Activated naive CD4-positive, alpha-beta T cell (primary cell): ENCODE measurements around the gene PPP1R11.
A peak's percentile ranks its signal among the peaks of the same experiment; 100 is the strongest.
"Not testable (repeated sequence)": the region's sequence is repeated elsewhere in the genome, so short reads cannot be mapped to it uniquely, and the experiment has no call there.

Experiments used
- DNase-seq, 4 experiments: peaks; one replicate each; lab custom pipeline; 2025; lab: John Stamatoyannopoulos, UW

PPP1R11 gene, protein sequence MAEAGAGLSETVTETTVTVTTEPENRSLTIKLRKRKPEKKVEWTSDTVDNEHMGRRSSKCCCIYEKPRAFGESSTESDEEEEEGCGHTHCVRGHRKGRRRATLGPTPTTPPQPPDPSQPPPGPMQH

DNA sequence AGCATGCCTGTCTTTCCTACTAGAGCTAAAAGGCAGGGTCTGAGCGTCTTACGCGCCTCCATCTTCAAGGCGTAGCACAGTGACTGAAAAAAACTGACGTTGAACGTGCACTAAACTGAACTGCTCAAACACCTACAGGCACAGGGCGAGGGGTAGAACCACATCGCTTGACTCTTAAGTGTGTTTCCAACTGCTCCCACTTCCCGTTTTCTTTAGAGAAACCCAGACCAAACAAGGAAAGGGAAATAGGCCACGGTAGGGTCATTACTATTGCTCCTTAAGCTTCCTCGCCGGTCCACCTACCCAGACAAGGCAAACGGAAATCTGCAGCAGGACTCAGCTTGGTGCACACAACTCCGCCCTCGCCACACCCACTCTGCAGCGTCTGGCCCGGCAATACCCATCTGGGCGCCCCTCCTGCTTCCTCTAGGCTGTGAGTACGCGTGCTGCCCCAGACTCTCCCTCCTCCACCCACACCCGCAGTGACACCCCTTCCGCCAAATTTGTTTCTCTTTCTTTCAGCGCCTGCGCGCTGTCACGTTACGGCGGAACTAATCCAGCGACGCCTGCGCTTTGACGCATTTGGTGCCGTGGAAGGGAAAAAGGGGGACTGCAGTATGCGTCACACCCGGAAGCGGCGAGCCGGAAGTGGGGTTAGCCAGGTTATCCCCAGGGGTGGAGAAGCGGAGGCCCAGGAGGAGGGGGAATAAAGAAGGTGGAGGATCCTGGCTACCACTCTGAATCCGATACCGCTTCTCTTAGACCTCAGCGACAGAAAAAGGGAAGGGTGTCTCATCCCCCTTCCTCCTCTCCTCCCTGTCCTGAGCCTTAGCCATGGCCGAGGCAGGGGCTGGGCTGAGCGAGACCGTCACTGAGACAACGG lies at the start of gene PPP1R11:
Gene PPP1R11 (plus strand): TSS at position 622 of the 883 bp plus-strand sequence. CDS start 213 bp downstream, at position 835.
- peak; percentile 93 to 97 (median 95) for DNase-seq

DNA sequence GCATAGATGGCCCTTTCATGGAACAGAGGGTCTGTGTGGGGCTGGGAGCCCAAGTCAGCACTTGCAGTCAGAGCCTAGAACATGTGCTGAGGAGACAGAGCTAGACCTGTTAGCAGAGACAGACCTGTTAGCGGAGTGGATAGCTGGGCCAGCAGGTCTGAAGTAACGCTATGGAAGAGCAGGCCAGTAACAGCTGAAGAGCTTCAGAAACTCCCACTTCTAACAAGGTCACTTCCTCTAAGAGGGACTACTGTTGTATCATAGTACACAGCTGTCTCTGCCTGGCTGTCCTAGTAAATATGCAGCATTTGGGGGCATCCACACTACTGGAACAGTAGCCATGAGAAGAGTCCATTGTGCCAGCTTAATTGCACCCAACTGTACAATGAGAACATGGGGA lies 47.2 kb upstream of the PPP1R11 start:
- no peak for DNase-seq

DNA sequence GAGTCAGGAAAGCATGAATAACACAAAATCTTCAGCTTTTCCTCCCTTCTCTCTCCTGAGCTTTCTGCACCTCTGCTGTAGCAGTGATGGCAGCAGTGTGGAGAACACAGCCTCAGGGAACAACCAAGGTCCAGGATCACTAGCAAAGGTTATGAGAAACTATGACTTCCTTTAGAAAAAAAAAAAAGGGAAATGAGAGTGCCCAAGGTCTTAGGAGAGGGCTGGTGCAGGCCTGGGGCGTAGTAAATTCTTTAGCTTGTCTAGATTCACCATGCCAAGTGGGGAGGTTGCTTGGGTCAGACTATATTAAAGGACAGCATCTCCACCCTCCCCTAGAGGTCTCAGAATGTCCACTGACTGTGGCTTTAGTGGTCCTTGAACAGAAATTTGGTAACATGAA lies 46.4 kb upstream of the PPP1R11 start:
- DNase-seq, result no peak

GRCh38 chr6:30022189-30022588 lies 44.8 kb upstream of the PPP1R11 start:
- no peak for DNase-seq

GRCh38 chr6:30022712-30023111 lies 44.3 kb upstream of the PPP1R11 start:
- DNase-seq, result not testable (repeated sequence)

DNA sequence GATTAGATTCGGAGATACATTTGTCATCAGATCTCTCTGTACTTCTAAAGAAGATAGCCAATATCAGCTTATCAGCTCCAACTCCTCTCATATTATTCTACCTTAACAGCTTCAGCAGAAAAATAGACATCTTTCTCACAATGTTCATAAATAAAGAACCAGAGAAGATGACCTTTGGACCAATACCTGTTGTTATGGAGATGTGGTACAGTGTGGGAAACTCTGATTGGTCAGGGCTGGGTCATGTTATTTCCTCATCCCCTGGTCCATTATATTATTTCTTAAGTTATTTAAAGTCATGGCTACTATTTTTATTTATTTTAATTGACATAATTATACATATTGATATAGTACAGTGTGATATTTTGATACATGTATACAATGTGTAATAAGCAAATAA lies 41.8 kb upstream of the PPP1R11 start:
- no peak for DNase-seq

DNA sequence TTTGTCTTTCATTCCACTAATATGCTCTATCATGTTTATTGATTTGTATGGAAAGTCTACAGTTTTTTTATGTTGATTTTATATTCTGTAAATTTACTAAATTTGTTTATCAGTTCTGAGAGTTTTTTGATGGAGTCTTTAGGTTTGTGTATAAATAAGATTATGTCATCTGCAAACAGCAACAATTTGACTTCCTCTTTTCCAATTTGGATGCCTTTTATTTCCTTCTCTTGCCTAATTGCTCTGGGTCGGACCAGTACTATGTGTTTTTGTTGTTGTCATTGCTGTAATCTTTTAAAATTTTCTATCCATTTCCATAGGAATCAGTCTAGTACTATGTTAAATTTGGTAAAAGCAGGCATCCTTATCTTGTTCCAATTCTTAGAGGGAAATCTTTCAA lies 37.4 kb upstream of the PPP1R11 start:
- DNase-seq, result no peak

DNA sequence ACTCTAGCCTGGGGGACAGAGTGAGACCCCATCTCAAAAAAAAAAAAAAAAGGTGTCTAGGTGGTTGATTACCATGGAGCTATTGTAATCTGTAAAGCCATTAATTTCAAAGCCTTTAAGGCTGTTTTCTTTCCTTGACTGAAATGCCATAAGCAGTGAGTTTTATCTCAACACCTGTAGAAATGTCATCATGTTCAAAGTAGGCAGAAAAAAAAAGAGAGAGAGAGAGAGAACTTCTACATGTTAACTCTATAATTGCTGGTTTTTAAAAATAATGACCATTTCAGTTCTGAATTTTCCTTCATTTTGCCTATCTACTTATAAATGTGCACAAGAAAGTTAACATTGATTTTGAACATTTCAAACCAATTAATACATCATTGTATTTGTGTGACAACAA lies 35.6 kb upstream of the PPP1R11 start:
- no peak for DNase-seq

DNA sequence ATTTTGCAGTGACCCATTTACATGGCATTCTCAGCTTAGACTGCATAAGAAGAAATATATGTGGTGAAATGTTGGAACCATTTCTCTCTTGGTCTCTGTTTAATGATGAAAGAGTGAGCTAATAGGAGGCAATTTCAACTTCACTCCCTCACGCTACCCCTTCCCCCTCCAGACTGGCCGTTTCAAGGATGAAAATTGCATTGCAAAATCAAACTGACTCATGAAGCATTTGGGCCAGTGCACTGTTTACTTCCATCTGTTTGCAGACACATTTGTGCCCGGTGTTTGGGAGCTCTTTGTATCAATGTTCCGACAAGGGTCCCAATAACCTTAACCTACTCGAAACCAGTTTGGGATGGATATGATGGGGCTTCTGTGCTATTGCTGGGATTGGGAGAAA lies 33.6 kb upstream of the PPP1R11 start:
- DNase-seq, result not testable (repeated sequence)

- no peak for DNase-seq
Observed at GRCh38 chr6:30035784-30036183, 31.2 kb upstream of the PPP1R11 start.

- no peak for DNase-seq
Observed at GRCh38 chr6:30037182-30037788, 29.7 kb upstream of the PPP1R11 start.

DNA sequence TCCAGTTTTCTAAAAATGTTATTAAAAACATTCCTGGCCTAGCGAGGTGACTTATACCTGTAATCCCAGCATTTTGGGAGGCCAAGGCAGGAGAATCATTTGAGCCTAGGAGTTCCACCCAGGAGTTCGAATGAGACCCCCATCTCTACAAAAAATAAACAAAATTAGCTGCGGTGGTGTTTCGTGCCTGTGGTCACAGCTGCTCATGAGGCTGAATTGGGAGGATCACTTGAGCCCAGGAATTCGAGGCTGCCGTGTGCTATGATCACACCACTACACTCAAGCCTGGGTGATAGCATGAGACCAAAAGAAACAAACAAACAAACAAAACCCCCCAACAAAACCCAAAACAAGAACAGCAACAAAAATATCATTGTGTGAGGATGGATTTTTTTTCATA lies 25.8 kb upstream of the PPP1R11 start:
- no peak for DNase-seq

- DNase-seq, result no peak
Observed at GRCh38 chr6:30041821-30042220, 25.2 kb upstream of the PPP1R11 start.

- DNase-seq, result no peak
Observed at GRCh38 chr6:30042476-30042875, 24.5 kb upstream of the PPP1R11 start.

- DNase-seq, result no peak
Observed at GRCh38 chr6:30042914-30043313, 24.1 kb upstream of the PPP1R11 start.

DNA sequence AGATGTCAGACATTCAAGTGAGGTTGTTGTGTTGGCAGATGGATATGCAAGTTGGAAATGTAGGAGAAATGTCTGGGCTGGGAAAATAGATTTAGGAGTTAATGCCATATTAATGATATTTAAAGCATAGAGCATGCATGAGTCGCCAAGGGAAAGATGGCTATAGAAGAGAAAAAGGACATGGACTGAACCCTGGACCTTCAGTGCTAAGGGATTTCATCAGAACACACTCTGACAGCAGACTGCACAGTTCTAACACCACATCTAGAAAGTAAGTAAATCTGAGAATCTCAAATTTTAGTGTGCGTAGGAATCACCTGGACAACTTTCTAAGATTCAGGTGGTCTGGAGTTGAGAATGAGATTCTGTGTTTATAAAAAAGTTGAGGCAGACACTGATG lies 23.3 kb upstream of the PPP1R11 start:
- DNase-seq, result no peak

DNA sequence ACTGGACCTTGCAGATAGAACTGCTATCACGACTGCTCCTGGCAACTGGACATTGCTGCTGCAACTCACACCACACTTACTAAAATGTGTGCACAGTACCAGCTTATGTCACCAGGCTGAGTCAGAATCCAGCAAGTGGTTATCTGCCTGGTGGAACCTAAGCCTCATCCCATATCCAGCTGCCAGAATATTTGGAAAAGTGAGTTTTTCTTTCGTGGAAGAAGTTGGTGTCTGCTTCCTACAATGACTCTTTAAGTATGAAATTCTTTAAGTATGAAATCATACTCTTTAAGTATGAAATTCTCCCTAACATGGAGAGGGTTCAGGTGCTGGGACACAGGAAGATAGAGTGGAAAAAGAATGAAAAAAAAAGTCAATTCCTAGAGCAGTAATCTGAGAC lies 22.4 kb upstream of the PPP1R11 start:
- DNase-seq, result no peak

- no peak for DNase-seq
Observed at GRCh38 chr6:30047220-30047619, 19.8 kb upstream of the PPP1R11 start.

GRCh38 chr6:30053682-30054081 lies 13.3 kb upstream of the PPP1R11 start:
- no peak for DNase-seq

DNA sequence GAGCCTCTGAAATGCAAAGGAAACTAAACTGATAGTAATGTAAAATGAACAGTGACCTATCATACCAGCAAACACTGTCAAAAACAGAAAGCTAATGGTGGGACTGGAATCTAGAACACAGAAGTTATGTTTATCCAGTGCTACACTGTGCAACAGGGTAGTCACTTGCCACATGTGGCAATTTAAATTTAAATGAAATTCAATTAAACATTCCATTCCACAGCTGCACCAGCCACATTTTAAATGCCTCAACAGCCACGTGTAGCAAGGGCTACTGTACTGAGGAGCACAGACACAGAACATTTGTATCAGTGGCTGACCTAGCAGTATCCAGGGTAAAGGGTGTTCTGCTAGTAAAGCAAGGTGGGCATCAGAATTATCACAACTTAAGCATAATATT lies 11.5 kb upstream of the PPP1R11 start:
- no peak for DNase-seq

GRCh38 chr6:30060606-30061091 lies 6.3 kb upstream of the PPP1R11 start:
- DNase-seq, result peak in 1 of 4 experiments; percentile 6

DNA sequence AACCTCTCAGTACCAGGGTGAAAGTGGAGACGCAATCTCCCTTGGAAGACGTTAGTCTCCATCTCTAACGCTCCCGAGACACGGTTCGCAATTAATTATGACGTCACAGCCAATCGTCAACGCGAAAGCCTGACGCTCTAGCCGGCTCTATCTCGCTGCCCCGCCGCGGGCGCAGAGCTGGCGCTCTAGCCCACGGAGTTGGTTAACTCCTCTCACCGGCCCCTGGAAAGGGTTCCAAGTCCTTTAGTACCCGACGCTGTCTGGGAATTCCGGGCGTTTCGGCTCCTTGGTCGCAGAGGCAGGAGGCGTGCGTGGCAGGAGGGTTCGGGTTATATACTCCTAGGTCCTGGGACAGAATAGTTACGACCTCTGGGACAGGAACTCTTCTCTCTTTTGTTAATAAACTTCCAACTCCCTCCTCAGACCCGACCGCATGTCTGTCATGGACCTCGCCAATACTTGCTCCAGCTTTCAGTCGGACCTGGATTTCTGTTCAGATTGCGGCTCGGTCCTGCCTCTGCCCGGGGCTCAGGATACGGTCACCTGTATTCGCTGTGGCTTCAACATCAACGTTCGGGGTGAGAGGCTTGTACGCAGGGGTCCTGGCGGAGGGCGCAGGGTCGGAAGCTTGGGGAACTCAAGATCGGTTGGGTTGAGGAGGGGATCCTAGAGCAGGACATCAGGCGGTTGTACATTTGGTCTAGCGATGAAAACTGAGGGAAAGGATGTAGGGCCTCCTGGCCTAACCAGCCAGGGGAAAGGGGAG lies 5.7 kb upstream of the PPP1R11 start, which contains the start of gene POLR1H:
Gene POLR1H (plus strand): TSS at position 174 of the 766 bp plus-strand sequence. CDS start 260 bp downstream, at position 434.
- DNase-seq, result peak; percentile 55 to 74 (median 66)
